Colon (tissue), 2 donors: ENCODE data around the gene CYLD.

Experiments
- FAIRE-seq: peaks from 2 replicates; lab custom pipeline; 2012; peaks lifted over from hg19 to GRCh38; lab: Jason Lieb, UNC
- donor health status: control.
- donor health status: control.

CYLD gene

DNA sequence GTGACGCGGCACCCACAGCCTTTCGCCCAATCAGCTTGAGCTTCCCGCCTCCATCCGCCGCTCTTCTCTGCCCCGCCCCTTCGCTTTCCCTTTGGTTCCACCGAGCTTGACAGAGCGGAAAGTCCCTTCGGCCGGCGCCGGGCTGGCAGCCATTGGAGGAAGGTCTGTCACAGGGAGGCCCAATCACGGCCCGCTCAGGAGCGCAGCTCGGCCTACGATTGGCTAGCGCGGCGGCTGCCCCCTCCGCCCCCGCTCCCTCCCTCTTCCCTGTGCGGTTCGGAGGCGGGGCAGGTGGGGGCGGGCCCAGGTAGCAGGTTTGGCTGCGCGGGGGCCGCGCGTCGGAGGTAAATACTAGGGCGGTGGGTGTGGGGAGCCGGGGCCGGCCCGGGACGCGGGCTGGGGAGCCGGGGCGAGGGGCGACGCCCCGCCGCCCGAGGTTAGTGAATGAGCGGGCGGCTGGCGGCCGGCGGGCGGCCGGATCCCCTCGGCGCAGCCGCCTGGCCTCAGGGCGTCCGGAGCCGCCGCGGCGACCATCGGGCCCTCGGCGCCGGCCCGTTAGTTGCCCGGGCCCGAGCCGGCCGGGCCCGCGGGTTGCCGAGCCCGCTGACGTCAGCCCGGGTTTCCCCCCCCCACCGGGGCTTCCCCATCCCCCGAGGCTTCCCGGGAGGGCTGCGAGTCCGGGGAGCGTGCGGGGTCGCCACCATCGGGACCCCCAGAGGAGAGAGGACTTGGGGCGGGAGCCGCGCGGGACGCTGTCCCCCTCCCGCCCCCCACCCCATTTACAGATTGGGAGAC lies at the start of gene CYLD:
Gene CYLD (plus strand): TSS at position 306 of the 795 bp plus-strand sequence. CDS start 7,613 bp downstream, outside the sequence.
- FAIRE-seq, result no peak

DNA sequence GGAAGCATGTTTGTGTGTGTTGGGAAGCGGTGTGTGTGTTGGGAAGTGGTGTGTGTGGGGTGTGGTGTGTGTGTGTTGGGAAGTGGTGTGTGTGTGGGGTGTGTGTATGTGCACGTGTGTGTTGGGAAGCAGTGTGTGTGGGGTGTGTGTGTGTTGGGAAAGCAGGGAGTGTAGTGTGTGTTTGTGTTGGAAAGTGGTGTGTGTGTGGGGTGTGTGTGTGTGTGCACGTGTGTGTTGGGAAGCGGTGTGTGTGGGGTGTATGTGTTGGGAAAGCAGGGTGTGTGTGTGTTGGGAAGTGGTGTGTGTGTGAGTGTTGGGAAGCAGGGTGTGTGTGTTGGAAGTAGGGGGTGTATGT lies 49.3 kb upstream of the CYLD start:
- no peak for FAIRE-seq

DNA sequence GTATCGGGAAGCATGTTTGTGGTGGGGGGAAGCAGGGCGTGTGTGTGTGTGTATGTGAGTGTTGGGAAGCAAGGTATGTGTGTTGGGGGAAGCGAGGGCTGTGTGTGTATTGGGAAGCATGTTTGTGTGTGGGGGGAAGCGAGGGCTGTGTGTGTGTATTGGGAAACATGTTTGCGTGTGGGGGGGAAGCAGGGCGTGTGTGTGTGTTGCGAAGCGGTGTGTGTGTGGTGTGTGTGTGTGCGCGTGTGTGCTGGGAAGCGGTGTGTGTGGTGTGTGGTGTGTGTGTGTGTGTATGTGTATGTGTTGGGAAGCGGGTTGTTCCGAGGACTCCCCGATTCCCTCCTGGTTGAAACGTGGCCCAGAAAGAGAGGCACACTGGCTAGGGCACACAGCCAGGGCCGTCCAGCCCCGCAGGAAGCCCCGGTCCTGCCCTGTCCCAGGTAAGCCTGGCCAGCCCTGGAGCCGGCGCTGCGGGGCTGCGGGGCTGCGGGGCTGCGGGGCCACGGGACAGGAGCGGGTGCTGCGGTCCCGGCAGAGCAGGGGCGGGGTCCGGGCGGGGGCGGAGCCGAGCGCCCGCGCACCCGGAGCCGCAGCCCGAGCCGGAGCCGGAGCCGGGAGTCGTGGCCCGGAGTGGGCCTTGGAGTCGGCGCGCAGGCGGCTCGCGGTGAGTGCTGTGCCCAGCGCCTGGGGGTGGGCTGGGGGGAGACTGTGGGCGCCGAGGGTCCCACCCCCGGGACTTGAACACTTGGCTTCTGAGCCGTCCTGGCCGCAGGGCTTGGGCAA lies 48.7 kb upstream of the CYLD start, which contains the start of gene NOD2:
Gene NOD2 (plus strand): TSS at position 608 of the 783 bp plus-strand sequence. CDS start 5,890 bp downstream, outside the sequence.
- FAIRE-seq, result no peak

DNA sequence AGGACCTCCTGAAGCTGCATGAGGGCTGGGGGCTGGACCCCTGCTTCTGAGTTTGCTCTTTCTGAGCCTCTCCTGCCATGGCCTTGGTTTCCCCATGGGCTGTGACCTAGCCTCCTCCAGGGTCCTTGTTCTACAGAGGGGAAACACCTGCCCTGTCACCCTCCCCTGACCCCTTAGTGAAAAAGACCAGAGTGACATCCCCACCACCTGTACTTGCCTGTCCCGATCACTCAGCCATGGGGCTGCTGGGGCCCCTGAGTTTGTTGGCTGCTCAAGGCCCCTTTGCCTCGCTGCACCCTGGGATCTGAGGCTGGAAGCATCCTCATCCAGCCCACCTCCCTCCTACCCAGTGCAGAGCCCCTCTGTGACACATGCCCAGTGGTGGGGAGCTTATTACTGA lies 47.7 kb upstream of the CYLD start:
- no peak for FAIRE-seq

DNA sequence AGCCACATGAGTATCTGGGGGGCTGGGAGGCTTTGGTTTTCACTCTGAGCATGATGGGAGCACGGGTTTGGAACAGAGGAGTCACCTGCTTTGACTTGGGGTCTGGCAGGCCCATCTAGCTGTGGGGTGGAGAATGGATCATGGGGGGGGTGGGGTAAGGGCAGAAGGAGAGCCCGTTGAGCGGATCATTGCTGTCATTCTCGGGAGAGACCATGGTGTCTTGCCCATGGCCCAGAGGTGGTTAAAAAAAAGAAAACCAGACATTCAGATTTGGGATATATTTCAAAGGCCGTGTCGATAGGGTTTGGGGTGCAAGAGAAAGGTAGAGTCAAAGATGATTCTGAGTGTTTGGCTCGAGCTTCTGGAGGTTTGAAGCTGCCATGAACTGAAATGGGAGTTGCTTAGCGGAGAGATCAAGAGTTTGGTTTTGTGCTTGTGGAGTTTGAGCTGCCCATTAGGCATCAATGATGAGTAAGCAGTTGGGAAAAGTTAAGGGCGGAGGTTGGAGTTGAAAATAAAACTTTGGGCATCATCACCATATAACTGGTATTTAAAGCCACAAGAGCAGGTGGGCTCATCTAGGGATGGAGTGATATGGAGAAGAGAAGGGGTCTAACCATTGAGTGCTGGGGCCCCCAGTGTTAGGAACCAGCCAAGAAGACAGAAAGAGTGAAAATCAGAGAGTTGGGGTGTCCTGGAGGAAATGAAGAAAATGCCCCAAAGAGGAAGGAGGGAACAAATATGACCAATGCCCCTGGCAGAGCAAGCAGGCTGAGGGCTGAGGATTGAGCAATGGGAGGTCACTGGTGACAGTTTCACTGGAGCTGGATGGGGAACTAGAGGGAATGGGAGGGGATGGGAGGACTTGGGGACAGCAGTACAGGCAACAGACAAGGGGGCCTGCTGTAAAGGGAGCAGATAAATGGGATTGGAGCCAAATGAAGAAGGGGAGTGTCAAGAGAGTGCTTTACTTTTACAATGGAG lies 46.6 kb upstream of the CYLD start:
- FAIRE-seq, result no peak

DNA sequence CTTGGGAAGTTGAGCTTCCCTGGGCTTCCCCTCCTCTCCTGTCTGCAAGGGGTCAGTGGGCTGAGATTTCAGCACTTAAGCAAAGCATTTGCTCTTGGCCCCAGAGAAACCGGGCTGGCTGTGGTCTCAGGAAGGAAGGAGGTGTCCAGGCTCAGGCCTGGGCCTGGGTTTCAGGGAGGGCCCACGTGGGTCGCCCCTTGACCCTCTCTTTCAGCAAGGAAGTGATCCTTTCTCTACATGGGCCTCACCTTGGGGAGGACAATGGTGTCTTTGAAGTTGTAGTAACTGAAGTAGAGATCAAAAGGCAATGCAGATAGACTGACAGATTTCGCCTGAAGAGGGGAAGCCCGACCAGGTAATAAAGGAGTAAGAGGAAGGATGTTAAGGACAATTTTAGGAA lies 45.8 kb upstream of the CYLD start:
- no peak for FAIRE-seq

DNA sequence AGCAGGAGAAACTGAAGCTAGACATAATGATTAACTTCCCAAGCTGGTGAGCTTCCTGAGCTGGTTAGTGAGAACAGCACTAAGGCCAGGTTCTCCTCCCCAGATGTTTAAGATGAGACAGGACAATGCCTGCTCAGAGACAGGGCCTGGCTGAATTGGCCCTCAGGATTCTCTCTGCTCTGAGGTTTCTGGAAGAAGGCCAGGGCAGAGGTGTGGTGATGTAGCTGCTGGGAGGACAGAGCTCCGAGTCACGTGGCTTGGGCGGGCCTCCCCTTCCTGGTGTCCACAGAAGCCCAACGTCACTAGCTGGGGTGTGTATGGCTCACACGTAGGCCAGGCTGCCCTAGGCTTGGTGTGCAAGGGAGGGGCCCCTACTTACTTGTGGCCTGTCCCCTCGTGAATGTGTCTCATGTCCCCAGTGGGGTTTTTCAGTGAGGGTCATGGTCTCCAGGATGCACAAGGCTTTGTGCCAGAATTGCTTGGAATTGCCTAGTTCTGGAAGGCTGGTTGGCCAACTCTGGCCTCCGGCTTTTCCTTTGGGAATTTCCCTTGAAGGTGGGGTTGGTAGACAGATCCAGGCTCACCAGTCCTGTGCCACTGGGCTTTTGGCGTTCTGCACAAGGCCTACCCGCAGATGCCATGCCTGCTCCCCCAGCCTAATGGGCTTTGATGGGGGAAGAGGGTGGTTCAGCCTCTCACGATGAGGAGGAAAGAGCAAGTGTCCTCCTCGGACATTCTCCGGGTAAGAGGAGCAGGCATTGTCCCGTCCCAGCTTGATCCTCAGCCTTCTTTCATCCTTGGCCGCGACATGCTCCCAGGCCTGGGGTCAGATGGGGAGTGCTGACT lies 45.1 kb upstream of the CYLD start:
- no peak for FAIRE-seq

DNA sequence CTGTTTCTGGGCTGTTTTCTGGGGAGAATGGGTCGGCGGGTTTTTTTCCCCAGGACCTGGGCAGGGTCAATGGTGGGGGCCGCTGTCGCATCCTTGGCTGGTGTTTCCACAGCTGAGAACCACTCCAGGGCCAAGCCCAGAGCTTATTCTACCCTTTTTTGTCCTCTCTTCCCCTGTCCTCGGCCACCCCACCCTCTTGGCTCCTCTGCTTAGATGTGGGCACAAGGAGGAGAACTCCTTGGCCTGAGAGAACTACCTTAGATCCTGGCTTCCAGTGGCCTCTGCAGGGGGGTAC lies 44.5 kb upstream of the CYLD start:
- no peak for FAIRE-seq

DNA sequence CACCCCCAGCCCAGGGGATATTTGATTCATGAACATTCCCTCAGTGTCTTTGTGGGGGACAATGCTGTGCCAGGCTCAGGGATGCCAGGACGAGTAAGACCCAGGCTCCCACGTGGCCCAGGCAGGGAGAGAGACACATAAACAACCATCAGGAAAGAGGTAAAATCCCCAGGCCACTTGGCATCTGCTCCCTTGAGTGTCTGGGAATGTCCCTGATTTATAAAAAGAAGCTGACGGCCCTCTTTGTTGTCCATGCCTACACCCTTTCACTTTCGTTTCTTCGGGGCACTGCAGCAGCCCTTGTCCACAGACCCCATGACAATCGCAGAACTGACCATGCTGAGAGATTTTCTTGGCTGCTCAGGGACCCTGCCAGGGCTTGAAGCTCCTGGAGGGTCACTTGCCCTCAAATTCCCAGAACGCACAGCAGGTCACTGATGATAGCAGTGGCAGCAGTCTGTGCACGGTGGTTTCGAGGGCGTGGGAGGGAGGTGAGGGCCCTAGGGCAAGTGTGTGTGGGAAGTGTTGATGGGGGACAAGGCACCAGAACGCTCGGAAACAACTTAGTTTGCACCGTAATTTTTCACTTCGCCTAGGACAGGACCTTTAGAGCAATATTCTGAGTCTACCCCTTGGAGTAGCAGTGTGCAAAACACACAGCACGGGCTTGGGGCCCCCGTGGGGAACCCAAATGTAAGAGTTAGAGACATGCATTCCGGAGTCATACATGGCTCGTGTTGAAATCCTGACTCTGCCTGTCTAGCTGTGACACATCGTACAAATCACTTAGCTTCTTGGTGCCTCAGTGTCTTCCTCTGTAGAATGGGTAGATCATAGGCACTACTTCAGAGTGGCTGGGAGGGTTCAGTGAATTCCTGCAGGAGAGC lies 43.8 kb upstream of the CYLD start:
- FAIRE-seq, result no peak

DNA sequence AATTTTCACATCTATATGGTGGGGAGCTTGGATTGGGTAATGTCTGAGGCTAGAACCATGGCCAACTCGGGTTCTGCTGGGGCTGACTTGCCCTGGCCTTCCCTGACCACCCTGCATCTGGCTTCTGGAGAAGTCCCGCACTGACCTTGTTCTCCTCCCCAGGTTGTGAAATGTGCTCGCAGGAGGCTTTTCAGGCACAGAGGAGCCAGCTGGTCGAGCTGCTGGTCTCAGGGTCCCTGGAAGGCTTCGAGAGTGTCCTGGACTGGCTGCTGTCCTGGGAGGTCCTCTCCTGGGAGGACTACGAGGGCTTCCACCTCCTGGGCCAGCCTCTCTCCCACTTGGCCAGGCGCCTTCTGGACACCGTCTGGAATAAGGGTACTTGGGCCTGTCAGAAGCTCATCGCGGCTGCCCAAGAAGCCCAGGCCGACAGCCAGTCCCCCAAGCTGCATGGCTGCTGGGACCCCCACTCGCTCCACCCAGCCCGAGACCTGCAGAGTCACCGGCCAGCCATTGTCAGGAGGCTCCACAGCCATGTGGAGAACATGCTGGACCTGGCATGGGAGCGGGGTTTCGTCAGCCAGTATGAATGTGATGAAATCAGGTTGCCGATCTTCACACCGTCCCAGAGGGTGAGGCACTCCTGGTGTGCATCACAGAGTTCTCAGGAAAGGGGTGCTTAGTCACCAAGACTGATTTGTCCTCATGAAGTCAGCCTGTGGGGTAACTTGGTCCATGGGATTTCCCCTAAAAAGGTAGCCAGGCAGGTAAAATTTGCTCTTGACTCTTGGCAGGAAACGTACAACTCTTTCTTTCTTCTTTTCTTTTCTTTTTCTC lies 42.3 kb upstream of the CYLD start:
- FAIRE-seq, result no peak

DNA sequence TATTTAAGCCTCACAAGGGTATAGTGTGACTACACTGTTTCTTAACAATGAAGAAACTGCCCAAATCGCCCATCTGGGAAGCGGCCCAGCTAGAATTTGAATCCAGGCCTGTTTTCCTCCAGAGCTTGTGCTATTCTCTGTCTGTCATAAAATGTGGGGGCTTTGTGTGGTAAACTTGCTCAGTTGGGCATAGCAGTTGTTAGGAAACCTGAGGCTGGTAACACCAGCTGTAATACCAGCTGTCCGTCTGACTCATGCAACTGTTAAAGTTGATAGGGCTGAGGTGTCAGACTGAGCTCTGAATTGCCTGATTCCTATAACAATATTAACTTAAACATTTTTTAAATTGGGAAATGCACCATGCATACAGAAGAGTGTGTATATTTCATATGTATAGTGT lies 39.2 kb upstream of the CYLD start:
- FAIRE-seq, result no peak

DNA sequence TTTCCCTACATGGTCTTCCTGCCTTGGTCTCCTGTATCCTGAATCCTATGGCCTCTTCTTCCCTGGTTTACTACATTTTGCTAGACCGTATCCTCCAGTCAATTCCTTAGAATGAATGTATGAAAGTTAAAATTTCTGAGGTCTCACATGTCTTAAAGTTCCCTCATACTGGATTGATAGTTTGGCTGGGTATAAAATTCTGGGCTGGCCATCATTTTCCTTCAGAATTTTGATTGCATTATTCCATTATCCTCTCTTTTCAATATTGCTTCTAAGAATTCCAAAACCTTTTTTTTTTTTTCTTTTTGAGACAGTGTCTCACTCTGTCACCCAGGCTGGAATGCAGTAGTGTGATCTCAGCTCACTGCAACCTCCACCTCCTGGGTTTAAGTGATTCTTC lies 37.6 kb upstream of the CYLD start:
- FAIRE-seq, result no peak

DNA sequence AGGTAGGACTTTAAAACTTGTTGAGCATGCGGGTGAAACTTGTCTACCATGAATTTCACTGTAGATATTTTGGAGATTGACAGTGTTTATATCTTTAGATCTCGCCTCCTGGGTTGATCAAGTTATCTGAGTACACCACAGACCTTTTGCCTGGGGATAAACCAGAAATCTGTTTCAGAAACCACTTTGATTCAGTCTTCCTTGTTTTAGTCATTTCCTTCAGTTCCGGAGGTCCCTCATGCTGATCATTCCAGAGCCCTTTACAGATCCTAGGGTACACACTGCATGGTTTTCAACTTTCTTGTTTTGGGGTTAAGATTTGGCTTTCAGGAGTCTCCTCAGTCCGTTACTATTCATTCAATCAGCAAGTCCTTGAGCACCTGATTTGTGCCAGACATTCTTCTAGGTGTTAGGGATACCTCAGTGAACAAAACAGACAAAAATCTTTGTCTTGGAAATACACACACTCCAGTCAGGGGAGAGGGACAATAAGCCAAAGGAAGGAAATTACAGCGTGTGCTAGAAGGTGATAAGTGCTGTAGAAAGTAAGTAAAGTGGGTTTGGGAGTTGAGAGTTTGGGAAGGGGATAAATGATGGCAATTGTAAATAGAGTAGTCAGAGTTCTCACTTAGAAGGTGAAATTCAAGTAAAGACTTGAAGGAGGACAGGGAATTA lies 36.3 kb upstream of the CYLD start:
- no peak for FAIRE-seq

DNA sequence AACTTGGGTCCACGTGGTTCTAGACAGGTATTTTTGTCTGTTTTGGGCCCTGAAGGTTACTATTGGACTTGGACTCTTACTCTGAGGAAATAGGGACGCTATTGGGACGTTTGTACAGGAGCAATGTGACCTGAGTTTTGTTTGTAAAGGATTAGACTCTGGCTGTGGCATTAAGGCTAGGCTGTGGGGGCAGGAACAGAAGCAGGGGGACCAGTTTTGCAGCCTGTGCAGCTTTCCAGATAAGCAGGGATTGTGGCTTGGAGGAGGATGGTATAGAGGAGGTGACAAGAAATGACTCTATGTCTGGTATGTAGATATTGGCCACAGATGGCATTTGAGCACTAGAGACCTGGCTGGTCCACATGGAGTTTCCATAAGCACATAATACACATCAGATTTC lies 35.6 kb upstream of the CYLD start:
- FAIRE-seq, result no peak

DNA sequence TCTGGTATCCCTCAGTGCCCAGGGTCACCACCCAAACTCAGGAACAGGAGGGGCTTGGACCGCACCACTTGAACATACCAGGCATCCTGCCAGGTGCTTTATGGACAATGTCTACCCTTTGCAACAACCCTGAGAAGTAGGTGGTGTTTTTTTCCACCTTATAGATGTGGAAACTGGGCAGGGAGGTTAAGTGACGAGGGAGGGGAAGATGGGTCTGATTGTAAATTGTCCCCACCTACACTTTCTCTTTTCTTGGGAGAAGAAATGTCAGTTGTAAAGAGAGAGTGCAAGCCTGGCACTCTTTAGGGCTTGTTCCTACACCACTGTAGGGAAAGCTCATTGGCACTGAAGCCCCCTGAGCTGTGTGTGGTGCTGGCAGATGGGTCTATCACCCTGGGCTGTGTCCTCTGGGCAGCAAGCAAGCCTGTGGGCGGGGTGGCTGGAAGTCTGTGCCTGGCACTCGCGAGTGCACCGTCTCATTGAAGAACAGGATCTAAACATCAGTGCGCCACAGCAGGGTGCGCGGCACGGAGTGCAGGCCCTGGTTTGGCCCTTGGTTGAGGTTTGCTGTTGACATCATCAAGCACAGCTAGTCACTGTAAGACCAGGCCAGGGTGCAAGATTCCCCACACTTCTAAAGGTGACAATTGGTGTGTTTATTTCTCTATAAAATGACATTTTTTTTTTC lies 33.4 kb upstream of the CYLD start:
- no peak for FAIRE-seq

DNA sequence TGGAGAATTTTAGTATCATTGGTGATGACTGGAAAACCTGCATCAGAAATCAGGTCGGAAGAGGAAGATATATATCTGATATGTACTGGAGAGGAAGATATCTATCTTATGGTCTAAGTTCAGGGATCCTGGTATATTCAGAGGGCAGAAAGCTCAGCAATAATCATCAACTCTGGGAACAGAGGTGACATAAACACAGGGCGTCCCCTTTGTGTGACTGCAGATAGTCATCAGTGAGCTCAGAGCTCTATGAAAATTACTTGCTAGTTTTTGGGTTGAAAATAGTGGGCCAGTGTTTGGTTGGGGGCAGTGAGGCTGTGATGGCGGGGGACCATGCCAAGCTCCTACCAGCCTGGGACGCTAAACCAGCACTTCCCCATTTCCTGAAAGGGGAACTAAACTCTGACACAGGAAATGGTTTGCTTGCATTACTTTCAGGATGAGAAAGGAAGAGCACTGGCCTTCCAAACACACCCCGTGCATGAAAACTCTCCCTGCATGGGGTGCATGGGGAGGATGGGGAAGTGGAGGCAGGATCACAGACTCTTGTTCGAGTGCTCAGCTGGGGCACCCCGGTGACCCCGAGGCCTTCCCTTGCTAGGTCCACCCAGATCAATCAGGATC lies 32.7 kb upstream of the CYLD start:
- no peak for FAIRE-seq

DNA sequence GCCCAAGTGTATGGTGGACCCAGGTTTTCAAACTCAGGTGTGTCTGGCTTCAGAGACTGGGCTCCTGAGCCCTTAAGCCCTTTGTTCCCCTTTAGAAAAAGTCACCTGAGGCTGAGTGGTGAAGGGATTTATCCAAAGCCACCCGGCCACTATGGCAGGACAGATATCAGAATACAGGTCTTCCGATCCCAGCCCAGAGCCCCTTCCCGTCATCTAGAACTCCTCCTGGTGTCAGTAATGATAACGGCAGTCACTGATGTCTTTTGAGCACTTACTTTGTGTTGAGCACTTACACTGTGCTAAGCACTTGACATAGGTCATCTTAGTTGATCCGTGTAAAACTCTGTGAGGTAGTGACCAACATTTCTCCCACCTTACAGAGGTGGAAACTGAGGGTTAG lies 31.9 kb upstream of the CYLD start:
- no peak for FAIRE-seq

DNA sequence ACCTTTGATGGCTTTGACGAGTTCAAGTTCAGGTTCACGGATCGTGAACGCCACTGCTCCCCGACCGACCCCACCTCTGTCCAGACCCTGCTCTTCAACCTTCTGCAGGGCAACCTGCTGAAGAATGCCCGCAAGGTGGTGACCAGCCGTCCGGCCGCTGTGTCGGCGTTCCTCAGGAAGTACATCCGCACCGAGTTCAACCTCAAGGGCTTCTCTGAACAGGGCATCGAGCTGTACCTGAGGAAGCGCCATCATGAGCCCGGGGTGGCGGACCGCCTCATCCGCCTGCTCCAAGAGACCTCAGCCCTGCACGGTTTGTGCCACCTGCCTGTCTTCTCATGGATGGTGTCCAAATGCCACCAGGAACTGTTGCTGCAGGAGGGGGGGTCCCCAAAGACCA lies 30.8 kb upstream of the CYLD start:
- FAIRE-seq, result no peak
